ENCODE results near the gene PPFIBP2. TPM values are rescaled to one million over a fixed set of nuclear protein-coding genes. Genes with fewer than 3 reads are reported as not detected.

PPFIBP2 gene
- polyA plus RNA-seq, 1 experiment: 20.6 TPM

DNA sequence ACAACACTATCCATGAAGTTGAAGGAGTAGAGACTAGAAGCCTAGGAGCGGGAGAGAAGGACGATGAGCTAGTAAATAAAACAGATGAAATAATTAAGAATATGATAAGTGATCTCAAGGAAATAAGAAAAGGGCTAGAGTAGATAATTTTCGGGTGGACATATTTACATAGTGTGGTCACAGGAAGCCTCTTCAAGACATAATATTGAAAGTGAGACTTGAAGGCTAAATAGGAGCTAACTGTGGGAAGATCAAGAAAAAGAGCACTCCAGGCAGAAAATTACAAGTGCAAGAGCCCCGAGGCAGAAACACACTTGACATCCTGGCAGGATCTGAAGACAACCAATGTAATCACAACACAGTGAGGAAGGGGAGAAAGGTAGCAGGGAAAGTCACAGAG is 11.9 kb upstream of the PPFIBP2 start:
- CTCF ChIA-PET: interaction anchor here (1.3 to 1.6 kb wide), 2 partner anchors 11 kb away, joined by 5 read pairs; no protein-coding TSS in a partner anchor
- H3K27me3 ChIP-seq (ENCODE audit: control insufficient read depth, insufficient read depth, low read length): no peaks in the 10 kb centered on the region
- H3K36me3 ChIP-seq (ENCODE audit: control insufficient read depth, insufficient read depth, low read length): no peaks in the 10 kb centered on the region
- H3K4me3 ChIP-seq (ENCODE audit: low read depth, low read length): no peak overlapping the region
- DNase-seq (ENCODE audit: low read depth): no peak
- TF ChIP-seq, protein P1, sequence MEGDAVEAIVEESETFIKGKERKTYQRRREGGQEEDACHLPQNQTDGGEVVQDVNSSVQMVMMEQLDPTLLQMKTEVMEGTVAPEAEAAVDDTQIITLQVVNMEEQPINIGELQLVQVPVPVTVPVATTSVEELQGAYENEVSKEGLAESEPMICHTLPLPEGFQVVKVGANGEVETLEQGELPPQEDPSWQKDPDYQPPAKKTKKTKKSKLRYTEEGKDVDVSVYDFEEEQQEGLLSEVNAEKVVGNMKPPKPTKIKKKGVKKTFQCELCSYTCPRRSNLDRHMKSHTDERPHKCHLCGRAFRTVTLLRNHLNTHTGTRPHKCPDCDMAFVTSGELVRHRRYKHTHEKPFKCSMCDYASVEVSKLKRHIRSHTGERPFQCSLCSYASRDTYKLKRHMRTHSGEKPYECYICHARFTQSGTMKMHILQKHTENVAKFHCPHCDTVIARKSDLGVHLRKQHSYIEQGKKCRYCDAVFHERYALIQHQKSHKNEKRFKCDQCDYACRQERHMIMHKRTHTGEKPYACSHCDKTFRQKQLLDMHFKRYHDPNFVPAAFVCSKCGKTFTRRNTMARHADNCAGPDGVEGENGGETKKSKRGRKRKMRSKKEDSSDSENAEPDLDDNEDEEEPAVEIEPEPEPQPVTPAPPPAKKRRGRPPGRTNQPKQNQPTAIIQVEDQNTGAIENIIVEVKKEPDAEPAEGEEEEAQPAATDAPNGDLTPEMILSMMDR (IDR thresholded peaks at IDR 0.05; ENCODE audit: insufficient read depth, low read depth, low read length): no peak
- POLR2A ChIA-PET: no interaction called here

DNA sequence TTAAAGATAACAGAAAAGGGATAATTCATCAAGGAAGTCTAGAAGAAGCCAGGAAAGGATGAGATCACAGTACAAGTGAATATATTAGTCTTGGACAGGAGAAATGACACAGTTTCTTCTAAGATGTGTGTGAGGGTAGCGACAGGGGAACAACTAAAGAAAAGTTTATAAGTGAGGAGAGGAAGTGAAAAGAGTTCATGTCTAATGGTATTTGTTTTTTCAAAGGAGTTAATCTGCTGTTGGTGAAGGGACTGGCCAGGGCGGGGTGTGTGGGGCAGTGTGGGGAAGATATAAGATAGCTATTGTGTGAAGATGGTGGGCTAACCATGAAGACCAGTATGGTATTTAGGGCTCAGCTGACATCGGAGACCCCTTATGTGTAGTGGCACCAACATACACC is 7.6 kb upstream of the PPFIBP2 start:
- POLR2A ChIA-PET: no interaction called here
- CTCF ChIA-PET: no interaction called here
- no peak for DNase-seq (ENCODE audit: low read depth)
- TF ChIP-seq, protein P1 (IDR thresholded peaks at IDR 0.05; ENCODE audit: insufficient read depth, low read depth, low read length): no peak
- Histone ChIP-seq H3K4me3 (ENCODE audit: low read depth, low read length) (no peak overlapping the region), H3K27me3 (ENCODE audit: control insufficient read depth, insufficient read depth, low read length) (no peaks in the 10 kb centered on the region), H3K36me3 (ENCODE audit: control insufficient read depth, insufficient read depth, low read length) (no peaks in the 10 kb centered on the region)

DNA sequence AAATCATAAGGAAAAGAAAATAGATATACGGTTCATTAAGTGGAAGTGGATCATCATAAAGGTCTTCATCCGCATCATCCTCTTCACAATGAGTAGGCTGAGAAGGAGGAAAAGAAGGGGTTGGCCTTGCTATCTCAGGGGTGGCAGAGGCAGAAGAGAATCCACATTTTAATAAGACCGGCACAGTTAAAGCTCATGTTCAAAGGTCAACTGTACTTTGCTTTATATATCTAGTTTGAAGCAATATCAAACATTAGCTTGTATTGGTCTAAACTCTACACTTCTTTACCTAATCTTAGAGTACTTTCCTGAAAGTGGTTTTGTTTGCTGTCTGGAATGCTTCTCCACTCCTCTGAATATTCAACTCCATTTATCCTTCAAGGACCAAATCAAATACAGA is 5.7 kb upstream of the PPFIBP2 start:
- CTCF ChIA-PET: interaction anchor here (1.0 to 3.2 kb wide), 4 partner anchors 13 to 66 kb away, joined by 3 to 12 read pairs (median 6); no protein-coding TSS in a partner anchor
- H3K27me3 ChIP-seq (ENCODE audit: control insufficient read depth, insufficient read depth, low read length): no peaks in the 10 kb centered on the region; the same call in 1 of the 2 replicates

DNA sequence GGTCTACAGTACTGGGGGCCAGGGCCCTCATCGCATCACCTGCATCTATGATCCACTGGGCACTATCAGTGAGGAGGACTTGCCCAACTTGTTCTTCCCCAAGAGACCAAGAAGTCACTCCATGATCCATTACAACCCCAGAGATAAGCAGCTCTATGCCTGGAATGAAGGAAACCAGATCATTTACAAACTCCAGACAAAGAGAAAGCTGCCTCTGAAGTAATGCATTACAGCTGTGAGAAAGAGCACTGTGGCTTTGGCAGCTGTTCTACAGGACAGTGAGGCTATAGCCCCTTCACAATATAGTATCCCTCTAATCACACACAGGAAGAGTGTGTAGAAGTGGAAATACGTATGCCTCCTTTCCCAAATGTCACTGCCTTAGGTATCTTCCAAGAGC is 3.8 kb upstream of the PPFIBP2 start:
- no peak for DNase-seq (ENCODE audit: low read depth)
- no peaks in the 10 kb centered on the region; the same call in 1 of the 2 replicates for H3K27me3 ChIP-seq (ENCODE audit: control insufficient read depth, insufficient read depth, low read length)
- H3K4me3 ChIP-seq (ENCODE audit: low read depth, low read length): no peak overlapping the region
- no peaks in the 10 kb centered on the region for H3K36me3 ChIP-seq (ENCODE audit: control insufficient read depth, insufficient read depth, low read length)
- CTCF ChIA-PET: interaction anchor here (0.9 to 3.2 kb wide), 4 partner anchors 61 to 156 kb away, joined by 3 to 12 read pairs (median 4); no protein-coding TSS in a partner anchor
- POLR2A ChIA-PET: interaction anchor here (0.6 kb wide), 2 partner anchors 552 to 898 kb away, joined by 3 read pairs; partner anchors contain the start of gene TAF10
- TF ChIP-seq, protein P1 (IDR thresholded peaks at IDR 0.05; ENCODE audit: insufficient read depth, low read depth, low read length): no peak

More for the DNA sequence above, 5.7 kb upstream of the PPFIBP2 start:
- TF ChIP-seq, protein P1 (IDR thresholded peaks at IDR 0.05; ENCODE audit: insufficient read depth, low read depth, low read length): no peak
- no peak overlapping the region for H3K4me3 ChIP-seq (ENCODE audit: low read depth, low read length)
- no peaks in the 10 kb centered on the region for H3K36me3 ChIP-seq (ENCODE audit: control insufficient read depth, insufficient read depth, low read length)
- no peak for DNase-seq (ENCODE audit: low read depth)
- POLR2A ChIA-PET: no interaction called here

DNA sequence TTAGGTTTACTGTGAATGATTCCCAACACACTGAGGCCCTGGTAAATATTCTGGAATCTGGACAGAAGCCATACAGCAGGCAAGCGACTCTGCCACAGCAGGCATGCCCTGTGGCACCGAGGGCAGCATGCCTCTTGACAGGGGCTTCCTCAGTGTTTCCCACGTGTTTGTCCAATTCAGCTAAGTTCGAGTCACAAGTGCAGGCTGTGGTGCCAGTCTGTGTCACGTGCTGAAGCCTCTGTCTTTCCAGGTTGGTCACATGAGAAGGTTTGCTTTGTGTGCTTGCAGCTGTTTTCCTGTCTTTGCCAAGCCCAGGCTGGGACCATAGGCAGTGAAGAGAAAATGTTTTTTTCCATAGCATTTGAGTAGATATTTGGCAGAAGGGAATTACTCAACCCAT is 2.4 kb upstream of the PPFIBP2 start:
- TF ChIP-seq, protein P1 (IDR thresholded peaks at IDR 0.05; ENCODE audit: insufficient read depth, low read depth, low read length): no peak
- no peak for DNase-seq (ENCODE audit: low read depth)
- POLR2A ChIA-PET: no interaction called here
- H3K36me3 ChIP-seq (ENCODE audit: control insufficient read depth, insufficient read depth, low read length): no peaks in the 10 kb centered on the region
- peaks cover 4% of the 10 kb centered on the region for H3K27me3 ChIP-seq (ENCODE audit: control insufficient read depth, insufficient read depth, low read length)
- CTCF ChIA-PET: interaction anchor here (0.9 to 7.1 kb wide), 6 partner anchors 9 to 155 kb away, joined by 3 to 48 read pairs (median 4); no protein-coding TSS in a partner anchor
- no peak overlapping the region for H3K4me3 ChIP-seq (ENCODE audit: low read depth, low read length)
